IPS DF 6.9 (cell line): ENCODE measurements around the gene PSMD2.
"Not testable (repeated sequence)": the region's sequence is repeated elsewhere in the genome, so short reads cannot be mapped to it uniquely, and the experiment has no call there.

Source experiments
- DNase-seq: peaks from one replicate; pipeline ENCODE4 v3.0.0-alpha.2; 2013; ENCODE audit warnings: low read depth, low spot score
- H3K27ac ChIP-seq: one replicate; pipeline ENCODE4 v1.5.1; 2013; ENCODE audit warnings: low read length, control low read depth
- H3K27me3 ChIP-seq: 2 replicates; pipeline ENCODE4 v1.6.1; 2013; ENCODE audit warnings: mild to moderate bottlenecking, low read length; ENCODE audit not compliant: control insufficient read depth, insufficient read depth
- H3K36me3 ChIP-seq: 2 replicates; pipeline ENCODE4 v1.6.1; 2013; ENCODE audit warnings: low read length; ENCODE audit not compliant: control insufficient read depth, insufficient read depth
- H3K4me1 ChIP-seq: 2 replicates; pipeline ENCODE4 v1.6.1; 2013; ENCODE audit warnings: low read length; ENCODE audit not compliant: control insufficient read depth, insufficient read depth
- H3K4me3 ChIP-seq: 2 replicates; pipeline ENCODE4 v1.5.1; 2013; ENCODE audit warnings: mild to moderate bottlenecking, low read length
- H3K9me3 ChIP-seq: 2 replicates; pipeline ENCODE4 v1.6.1; 2013; ENCODE audit warnings: low read length, inconsistent platforms; ENCODE audit not compliant: control insufficient read depth, insufficient read depth
- WGBS: extraction: QIAGEN DNeasy Blood & Tissue Kit; methylation state at CpG from one replicate; pipeline ENCODE4 v1.1.7; 2013; ENCODE audit warnings: mixed read lengths, missing lambda C conversion rate; ENCODE audit not compliant: insufficient read length, insufficient coverage; 5-methylcytosine and 5-hydroxymethylcytosine counted together

PSMD2 gene

DNA sequence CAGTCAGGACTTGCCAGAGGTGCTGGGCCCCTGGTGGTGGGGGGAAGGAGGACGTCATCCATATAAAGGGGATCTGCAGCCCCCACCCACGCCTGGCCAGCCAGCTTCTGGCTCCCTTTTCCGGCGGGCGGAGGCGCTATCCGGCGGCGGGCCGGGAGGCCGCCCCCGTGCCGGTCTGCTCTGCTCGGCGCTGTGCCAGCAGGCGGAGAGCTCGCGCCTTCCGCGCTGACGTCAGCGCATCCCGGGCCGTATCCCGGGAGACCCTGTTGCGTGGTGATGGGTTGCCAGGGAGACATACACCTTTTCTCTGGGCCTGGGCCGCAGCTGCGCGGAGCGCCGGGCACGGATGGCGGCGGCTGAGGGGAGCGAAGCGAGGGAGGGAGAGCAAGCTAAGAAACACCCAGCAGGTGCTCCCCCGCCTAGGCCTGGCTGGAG lies 39.5 kb downstream of the PSMD2 start:
- Histone ChIP-seq H3K27me3 (no peaks in the 10 kb centered on the region), H3K36me3 (peaks cover 16% of the 10 kb centered on the region), H3K27ac (no peak overlapping the region), H3K4me1 (peaks cover 6% of the 10 kb centered on the region), H3K9me3 (no peaks in the 10 kb centered on the region), H3K4me3 (peak overlapping the region; percentile 6; the same call in 1 of the 2 replicates)
- WGBS = no CpG with 5 or more reads among the region's 37 CpGs
- DNase-seq = no peak

DNA sequence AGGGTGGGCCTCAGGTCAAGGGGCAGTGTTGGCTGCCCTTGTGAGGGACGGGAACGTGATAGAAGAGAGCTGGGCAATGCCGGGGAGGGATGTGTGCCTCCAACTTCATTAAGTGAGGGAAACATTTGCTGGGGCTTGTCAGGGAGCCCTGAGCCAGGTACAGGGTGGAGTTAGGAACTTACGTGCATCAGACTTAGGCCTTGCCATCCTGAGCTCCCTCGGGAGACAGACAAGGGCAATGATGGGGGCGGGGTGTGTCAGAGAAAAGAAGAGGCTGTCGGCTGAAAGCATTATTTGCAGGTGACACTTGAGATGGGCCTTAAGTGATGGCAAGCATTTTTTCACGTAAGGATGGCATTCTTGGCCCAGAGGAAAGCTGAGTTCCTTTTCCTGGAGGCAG lies 40.0 kb downstream of the PSMD2 start:
- no peak for DNase-seq
- Histone ChIP-seq H3K27ac (no peak overlapping the region), H3K27me3 (no peaks in the 10 kb centered on the region), H3K36me3 (peaks cover 13% of the 10 kb centered on the region), H3K9me3 (no peaks in the 10 kb centered on the region), H3K4me3 (no peak overlapping the region), H3K4me1 (peaks cover 6% of the 10 kb centered on the region)
- no CpG with 5 or more reads among the region's 8 CpGs for WGBS

DNA sequence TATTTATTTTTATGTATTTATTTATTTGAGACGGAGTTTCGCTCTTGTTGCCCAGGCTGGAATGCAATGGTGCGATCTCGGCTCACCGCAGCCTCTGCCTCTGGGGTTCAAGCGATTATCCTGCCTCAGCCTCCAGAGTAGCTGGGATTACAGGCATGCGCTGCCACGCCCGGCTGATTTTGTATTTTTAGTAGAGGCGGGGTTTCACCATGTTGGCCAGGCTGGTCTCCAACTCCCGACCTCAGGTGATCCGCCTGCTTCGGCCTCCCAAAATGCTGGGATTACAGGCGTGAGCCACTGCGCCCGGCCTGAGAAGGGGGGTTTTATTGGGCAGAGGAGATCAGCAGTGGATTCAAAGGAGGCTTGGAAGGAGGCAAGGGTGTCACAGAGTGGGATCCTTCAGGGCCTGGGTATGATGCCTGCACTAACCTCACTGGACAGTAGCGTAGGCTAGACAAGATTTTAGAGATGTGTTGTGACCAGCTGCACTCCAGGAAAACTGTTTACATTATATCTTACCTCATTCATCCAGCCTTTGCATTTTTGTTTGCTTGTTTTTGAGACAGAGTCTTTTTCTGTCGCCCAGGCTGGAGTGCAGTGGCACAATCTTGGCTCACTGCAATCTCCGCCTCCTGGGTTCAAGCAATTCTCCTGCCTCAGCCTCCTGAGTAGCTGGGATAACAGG lies 40.6 kb downstream of the PSMD2 start:
- WGBS = no CpG with 5 or more reads among the region's 19 CpGs
- peaks cover 12% of the 10 kb centered on the region for H3K36me3 ChIP-seq
- not testable (repeated sequence) for H3K27me3 ChIP-seq, H3K4me1 ChIP-seq, H3K4me3 ChIP-seq, H3K9me3 ChIP-seq, DNase-seq, H3K27ac ChIP-seq

DNA sequence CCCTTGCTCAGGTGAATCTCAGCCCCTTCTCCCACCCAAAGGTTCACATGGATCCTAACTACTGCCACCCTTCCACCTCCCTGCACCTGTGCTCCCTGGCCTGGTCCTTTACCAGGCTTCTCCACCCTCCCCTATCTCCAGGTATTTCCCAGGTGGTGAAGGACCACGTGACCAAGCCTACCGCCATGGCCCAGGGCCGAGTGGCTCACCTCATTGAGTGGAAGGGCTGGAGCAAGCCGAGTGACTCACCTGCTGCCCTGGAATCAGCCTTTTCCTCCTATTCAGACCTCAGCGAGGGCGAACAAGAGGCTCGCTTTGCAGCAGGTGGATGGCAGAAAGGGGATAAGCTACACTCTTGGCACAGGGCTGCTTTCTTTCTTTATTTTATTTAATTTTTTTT lies 42.9 kb downstream of the PSMD2 start:
- peaks cover 6% of the 10 kb centered on the region for H3K4me1 ChIP-seq
- no peaks in the 10 kb centered on the region for H3K9me3 ChIP-seq
- H3K36me3 ChIP-seq = peaks cover 13% of the 10 kb centered on the region
- H3K27me3 ChIP-seq = no peaks in the 10 kb centered on the region
- no peak overlapping the region for H3K4me3 ChIP-seq
- no CpG with 5 or more reads among the region's 7 CpGs for WGBS
- no peak for DNase-seq
- H3K27ac ChIP-seq = no peak overlapping the region

DNA sequence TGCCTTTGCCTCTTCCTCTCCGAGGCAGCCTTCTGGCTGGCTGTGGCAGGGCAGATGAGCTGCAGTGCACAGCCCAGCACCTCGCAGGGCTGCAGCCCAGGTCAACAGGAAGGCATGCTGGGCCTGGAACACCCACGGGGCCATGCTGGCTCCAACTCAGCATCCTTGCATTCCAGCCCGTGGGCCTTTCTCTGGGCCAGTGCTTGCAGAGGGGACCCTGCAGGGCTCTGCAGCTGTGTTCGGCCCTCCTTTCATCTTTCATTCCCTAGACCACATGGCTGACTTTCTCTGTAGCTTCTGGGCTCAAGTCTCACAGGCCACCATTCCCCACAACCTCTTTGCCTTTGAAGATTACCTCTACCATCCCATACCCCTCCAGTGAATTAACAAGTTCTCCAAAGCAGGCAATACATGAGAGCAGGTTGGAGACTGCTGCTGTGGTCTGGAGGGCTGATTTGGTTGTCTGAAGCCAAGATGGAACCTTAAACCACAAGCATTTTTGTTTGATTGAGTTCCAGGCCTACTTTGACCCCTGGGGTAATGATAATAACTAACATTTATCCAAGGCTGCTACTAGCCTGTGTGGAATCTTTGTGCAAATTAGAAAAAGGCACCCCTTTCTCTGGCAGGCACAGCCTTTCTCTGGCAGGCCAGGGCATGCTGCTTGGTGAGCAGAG lies 44.3 kb downstream of the PSMD2 start:
- Histone ChIP-seq H3K9me3 (no peaks in the 10 kb centered on the region), H3K36me3 (peaks cover 15% of the 10 kb centered on the region), H3K4me1 (peaks cover 6% of the 10 kb centered on the region), H3K27ac (no peak overlapping the region), H3K27me3 (no peaks in the 10 kb centered on the region), H3K4me3 (no peak overlapping the region)
- no CpG with 5 or more reads among the region's 5 CpGs for WGBS
- no peak for DNase-seq

DNA sequence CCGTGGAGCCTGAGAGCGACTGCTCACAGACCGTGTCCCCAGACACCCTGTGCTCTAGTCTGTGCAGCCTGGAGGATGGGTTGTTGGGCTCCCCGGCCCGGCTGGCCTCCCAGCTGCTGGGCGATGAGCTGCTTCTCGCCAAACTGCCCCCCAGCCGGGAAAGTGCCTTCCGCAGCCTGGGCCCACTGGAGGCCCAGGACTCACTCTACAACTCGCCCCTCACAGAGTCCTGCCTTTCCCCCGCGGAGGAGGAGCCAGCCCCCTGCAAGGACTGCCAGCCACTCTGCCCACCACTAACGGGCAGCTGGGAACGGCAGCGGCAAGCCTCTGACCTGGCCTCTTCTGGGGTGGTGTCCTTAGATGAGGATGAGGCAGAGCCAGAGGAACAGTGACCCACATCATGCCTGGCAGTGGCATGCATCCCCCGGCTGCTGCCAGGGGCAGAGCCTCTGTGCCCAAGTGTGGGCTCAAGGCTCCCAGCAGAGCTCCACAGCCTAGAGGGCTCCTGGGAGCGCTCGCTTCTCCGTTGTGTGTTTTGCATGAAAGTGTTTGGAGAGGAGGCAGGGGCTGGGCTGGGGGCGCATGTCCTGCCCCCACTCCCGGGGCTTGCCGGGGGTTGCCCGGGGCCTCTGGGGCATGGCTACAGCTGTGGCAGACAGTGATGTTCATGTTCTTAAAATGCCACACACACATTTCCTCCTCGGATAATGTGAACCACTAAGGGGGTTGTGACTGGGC lies 45.7 kb downstream of the PSMD2 start:
- no peak for DNase-seq
- H3K36me3 ChIP-seq = peaks cover 15% of the 10 kb centered on the region
- peaks cover 3% of the 10 kb centered on the region; the same call in 1 of the 2 replicates for H3K4me1 ChIP-seq
- H3K9me3 ChIP-seq = no peaks in the 10 kb centered on the region
- WGBS = no CpG with 5 or more reads among the region's 24 CpGs
- H3K4me3 ChIP-seq = no peak overlapping the region
- H3K27me3 ChIP-seq = no peaks in the 10 kb centered on the region
- H3K27ac ChIP-seq = no peak overlapping the region

DNA sequence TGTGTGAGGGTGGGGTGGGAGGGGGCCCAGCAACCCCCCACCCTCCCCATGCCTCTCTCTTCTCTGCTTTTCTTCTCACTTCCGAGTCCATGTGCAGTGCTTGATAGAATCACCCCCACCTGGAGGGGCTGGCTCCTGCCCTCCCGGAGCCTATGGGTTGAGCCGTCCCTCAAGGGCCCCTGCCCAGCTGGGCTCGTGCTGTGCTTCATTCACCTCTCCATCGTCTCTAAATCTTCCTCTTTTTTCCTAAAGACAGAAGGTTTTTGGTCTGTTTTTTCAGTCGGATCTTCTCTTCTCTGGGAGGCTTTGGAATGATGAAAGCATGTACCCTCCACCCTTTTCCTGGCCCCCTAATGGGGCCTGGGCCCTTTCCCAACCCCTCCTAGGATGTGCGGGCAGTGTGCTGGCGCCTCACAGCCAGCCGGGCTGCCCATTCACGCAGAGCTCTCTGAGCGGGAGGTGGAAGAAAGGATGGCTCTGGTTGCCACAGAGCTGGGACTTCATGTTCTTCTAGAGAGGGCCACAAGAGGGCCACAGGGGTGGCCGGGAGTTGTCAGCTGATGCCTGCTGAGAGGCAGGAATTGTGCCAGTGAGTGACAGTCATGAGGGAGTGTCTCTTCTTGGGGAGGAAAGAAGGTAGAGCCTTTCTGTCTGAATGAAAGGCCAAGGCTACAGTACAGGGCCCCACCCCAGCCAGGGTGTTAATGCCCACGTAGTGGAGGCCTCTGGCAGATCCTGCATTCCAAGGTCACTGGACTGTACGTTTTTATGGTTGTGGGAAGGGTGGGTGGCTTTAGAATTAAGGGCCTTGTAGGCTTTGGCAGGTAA lies 46.5 kb downstream of the PSMD2 start:
- Histone ChIP-seq H3K9me3 (no peaks in the 10 kb centered on the region), H3K27me3 (no peaks in the 10 kb centered on the region), H3K27ac (no peak overlapping the region), H3K4me1 (peaks cover 3% of the 10 kb centered on the region; the same call in 1 of the 2 replicates), H3K4me3 (no peak overlapping the region), H3K36me3 (peaks cover 15% of the 10 kb centered on the region)
- no CpG with 5 or more reads among the region's 14 CpGs for WGBS
- DNase-seq = no peak

DNA sequence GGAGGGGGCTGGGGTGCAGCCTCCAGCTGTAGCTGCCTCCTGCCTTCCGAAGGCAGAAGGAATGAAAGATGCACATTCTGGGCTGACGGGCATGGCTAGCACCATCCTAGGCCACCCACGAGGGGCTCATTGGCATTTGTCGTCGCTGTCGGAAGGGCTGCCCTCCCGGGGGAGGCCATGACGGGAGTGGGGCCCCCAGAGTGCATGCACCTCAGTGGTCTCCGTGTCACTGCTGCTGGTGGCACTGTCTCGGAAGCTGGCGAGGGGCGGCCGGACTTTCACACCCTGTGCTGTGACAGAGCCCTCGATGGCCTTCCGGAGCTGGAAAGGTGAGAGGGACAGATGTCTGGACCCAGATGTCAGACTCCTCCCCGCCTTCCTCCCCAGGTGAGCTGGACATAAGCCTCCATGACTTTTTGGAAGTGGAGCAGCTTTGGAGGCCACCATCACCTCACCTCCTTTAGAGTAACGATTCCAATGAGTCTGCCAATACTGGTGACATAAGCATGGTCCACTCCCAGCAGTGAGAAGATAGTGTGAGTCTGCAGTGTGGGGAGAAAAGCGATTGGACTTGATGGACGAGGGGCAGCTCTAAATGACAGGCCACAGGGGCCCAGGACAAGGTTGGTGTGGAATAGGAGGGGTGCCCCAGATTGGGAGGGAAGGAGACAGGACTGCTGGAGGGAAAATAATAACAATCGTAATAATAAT lies 47.6 kb downstream of the PSMD2 start:
- Histone ChIP-seq H3K27ac (no peak overlapping the region), H3K36me3 (peaks cover 15% of the 10 kb centered on the region), H3K27me3 (no peaks in the 10 kb centered on the region), H3K4me1 (peaks cover 3% of the 10 kb centered on the region; the same call in 1 of the 2 replicates), H3K9me3 (no peaks in the 10 kb centered on the region), H3K4me3 (no peak overlapping the region)
- no CpG with 5 or more reads among the region's 20 CpGs for WGBS
- DNase-seq = no peak

DNA sequence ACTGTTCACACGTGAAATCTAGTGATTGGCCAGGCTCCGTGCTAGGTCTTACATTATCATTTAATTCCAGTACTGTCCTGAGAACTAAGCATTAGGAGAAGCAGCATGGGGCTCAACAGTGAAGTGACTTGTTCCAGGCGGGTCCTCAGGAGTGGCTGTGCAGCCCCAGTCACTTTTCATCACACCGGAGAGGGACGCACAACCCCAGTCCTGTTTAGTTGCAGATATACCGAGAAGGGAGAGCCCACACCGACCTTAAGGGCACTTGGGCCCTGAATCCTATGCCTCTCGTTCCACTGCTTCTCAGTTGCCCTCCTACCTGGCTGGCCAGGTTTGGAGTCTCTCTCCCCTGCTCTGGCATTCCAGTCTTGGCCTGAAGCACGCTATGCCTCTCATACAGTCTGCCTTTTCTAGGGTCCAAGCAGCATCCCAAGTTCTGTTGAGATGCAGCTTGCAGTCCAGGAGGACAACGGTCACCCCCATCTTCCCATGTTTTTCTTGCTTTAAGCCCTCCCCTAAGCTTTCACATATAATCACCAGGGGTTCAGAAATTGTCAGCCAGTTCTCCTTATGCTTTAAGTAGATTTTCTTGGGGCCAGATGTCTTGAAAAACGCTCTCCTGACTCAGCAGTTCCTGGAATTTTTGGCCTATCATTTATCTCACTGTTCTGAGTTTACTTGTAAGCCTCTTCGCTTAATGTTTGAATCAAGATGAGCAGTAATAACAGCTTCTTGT lies 48.4 kb downstream of the PSMD2 start:
- Histone ChIP-seq H3K9me3 (no peaks in the 10 kb centered on the region), H3K4me3 (no peak overlapping the region), H3K27ac (no peak overlapping the region), H3K27me3 (no peaks in the 10 kb centered on the region), H3K4me1 (peaks cover 3% of the 10 kb centered on the region; the same call in 1 of the 2 replicates), H3K36me3 (peaks cover 15% of the 10 kb centered on the region)
- WGBS = no CpG with 5 or more reads among the region's 12 CpGs
- no peak for DNase-seq
